ENCODE measurements around the gene PHTF1.

Gene PHTF1

DNA sequence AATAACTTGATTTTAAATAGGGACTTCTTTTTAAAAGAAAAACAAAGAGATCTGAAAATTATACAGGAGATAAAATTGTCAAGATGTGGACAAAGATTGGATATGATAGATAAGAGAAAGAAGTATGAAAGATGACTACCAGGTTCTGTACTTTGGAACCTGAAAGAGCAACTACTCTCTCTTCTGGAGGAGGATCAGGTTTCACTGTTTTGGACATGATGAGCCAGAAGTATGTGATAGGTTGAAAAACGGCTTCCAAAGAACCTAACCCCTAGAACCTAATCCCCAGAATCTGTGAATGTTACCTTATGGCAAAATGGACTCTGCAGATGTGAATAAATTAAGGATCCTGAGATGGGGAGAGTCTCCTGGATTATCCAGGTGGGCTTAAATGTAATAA lies 26.8 kb upstream of the PHTF1 start:
- Mint-ChIP-seq H3K27ac (peak overlapping the region; percentile 68), H3K4me1 (peaks cover 38% of the 10 kb centered on the region), H3K9me3 (no peaks in the 10 kb centered on the region), H3K36me3 (peaks cover 60% of the 10 kb centered on the region), H3K27me3 (no peaks in the 10 kb centered on the region), H3K4me3 (no peak overlapping the region)
- DNase-seq, result no peak
- CTCF ChIA-PET, result interaction anchor here (0.9 to 1.0 kb wide), 2 partner anchors 19 to 156 kb away, joined by 3 to 5 read pairs; no protein-coding TSS in a partner anchor

DNA sequence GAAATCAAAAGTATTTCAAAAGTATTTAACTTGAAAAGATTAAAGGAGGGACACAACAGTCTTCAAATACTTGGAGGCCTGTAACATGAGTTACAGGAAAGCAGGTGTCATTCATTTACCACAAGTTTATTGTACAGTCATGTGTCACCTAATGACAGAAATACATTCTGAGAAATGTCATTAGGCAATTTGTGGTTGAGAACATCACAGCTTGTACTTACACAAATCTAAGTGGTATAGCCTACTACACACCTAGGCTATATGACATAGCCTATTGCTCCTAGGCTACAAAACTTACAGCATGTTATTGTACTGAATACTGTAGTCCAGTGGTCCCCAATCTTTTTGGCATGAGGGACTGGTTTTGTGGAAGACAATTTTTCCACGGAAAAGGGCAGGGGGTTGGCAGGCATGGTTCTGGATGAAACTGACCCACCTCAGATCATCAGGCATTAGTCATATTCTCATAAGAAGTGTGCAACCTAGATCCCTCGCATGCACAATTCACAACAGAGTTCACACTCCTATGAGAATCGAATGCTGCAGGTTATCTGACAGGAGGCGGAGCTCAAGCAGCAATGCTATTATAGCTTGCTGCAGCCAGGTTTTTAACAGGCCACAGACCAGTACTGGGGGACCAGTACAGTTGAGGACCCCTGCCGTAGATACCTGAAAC lies 25.0 kb upstream of the PHTF1 start:
- Mint-ChIP-seq H3K27me3 (no peaks in the 10 kb centered on the region), H3K27ac (no peak overlapping the region), H3K9me3 (no peaks in the 10 kb centered on the region), H3K4me3 (peak overlapping the region; percentile 63), H3K4me1 (peaks cover 29% of the 10 kb centered on the region), H3K36me3 (peaks cover 42% of the 10 kb centered on the region)
- no peak for DNase-seq
- CTCF ChIA-PET, result interaction anchor here (0.6 to 1.3 kb wide), 4 partner anchors 8 to 522 kb away, joined by 3 to 5 read pairs (median 3); partner anchors contain the start of gene PHTF1

DNA sequence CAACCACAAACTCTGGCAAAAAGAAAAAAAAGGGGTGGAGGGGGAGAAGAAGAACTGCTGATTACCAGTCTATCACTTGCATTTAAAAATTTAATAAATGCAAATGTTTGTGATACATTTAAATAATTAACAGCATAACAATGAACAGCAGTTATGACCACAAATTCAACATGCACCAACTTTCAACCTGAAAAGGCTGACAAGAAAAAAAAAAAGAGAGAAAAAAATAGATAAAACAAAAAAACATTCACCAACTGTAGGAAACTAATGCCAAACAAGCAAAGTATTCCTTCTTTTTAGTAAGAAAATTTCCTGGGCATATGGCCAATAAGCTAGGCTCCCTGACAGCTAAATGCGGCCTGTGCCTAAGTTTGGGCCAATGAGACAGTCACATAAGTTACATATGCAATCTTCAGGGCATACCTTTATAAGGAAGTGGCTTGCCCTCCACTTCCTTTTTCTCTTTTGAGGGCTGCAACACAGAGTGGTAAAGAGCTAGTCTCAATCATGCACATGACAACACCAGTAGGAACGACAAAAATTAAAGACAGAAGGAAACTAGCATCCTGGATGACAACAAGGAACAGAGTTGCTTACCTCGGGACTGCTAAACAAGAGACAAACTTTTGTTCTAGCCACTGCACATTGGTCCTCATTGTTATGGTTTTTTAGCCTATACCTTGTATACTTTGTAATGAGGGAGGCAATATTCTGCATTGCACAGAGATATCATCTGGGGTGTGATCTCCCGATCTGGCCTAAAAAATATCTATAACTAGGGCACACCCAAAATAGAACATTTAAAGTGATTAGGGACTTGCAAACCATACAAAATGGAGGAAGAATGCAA lies 24.2 kb upstream of the PHTF1 start:
- Mint-ChIP-seq H3K36me3 (peaks cover 41% of the 10 kb centered on the region), H3K4me1 (peaks cover 32% of the 10 kb centered on the region), H3K27me3 (no peaks in the 10 kb centered on the region), H3K9me3 (peaks cover 3% of the 10 kb centered on the region), H3K4me3 (peak overlapping the region; percentile 63), H3K27ac (no peak overlapping the region)
- CTCF ChIA-PET, result interaction anchor here (1.3 kb wide), 1 partner anchor 9 kb away, joined by 5 read pairs; no protein-coding TSS in a partner anchor
- DNase-seq, result peak; percentile 69

DNA sequence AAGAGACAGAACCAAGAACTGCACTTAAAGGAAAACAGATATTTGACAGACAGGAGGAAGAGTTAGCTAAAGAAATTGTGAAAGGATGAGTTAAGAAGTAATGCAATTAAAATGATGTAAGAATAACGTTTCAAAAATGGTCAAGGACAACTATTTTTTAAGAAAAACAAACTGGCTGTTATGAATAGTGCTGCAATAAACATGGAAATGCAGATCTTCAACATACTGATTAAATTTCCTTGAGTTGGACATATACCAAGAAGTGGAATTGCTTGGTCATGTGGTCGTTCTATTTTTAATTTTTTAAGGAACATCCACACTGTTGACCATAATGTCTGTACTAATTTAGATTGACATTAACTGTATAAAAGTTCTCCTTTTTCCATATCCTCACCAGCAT lies 23.1 kb upstream of the PHTF1 start:
- Mint-ChIP-seq H3K4me1 (peaks cover 27% of the 10 kb centered on the region), H3K27ac (no peak overlapping the region), H3K9me3 (peaks cover 4% of the 10 kb centered on the region), H3K36me3 (peaks cover 34% of the 10 kb centered on the region), H3K4me3 (no peak overlapping the region), H3K27me3 (no peaks in the 10 kb centered on the region)
- DNase-seq, result no peak
- CTCF ChIA-PET, result interaction anchor here (0.7 kb wide), 1 partner anchor 25 kb away, joined by 3 read pairs; no protein-coding TSS in a partner anchor

DNA sequence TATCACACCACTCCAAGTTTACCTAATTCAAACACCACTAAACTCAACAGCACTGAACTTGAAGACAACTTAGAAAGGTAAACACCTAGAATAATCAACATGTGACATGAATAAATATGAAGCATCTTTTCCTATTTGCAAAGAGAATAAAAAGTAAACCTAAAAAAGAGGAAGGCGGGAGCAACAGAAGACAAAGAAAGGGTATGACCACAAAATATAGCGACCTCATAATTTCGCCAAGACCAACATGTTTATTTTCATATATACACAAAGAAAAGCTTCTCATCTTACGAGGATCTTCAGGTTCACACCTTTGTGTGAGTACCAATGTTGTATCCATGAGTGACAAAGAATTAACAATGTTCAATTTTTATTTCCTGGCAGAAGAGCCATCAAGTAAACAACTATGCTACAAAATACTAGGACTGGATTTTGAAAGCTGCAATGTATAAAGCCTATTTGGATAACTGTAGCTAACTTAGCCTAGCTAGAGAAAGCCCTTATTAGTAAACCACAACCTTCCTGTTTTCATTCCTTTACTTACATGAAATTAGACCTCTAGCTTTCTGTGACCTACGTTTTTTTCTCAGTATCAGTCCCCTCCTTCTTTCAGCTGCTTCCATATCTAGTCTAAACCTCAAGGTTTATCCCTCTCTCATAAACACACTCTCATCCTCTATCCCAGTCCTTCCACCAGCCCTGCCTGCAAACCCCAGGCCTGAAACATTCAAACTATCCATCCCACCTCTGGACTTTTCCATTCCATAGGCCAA lies 21.3 kb upstream of the PHTF1 start:
- H3K4me3 Mint-ChIP-seq, result no peak overlapping the region
- no peak overlapping the region for H3K27ac Mint-ChIP-seq
- peaks cover 10% of the 10 kb centered on the region for H3K4me1 Mint-ChIP-seq
- peaks cover 31% of the 10 kb centered on the region for H3K36me3 Mint-ChIP-seq
- H3K9me3 Mint-ChIP-seq, result peaks cover 4% of the 10 kb centered on the region
- no peak for DNase-seq
- H3K27me3 Mint-ChIP-seq, result no peaks in the 10 kb centered on the region
- CTCF ChIA-PET, result interaction anchor here (1.1 kb wide), 1 partner anchor 11 kb away, joined by 3 read pairs; no protein-coding TSS in a partner anchor

DNA sequence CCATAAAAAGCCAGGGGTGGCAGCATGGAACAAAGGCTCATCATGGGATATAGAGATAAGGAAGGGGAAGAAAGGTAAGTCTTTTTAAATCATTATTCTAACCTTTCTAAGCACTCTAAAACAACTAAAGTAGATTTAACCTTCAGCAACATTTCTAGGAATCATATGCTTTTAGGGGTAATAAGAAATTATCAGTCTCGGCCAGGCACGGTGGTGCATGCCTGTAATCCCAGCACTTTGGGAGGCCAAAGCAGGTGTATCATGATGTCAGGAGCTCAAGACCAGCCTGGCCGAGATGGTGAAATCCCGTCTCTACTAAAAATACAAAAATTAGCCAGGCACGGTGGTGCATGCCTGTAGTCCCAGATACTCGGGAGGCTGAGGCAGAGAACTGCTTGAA lies 20.3 kb upstream of the PHTF1 start:
- no peak overlapping the region for H3K4me3 Mint-ChIP-seq
- CTCF ChIA-PET, result no interaction called here
- no peak overlapping the region for H3K27ac Mint-ChIP-seq
- no peak for DNase-seq
- H3K9me3 Mint-ChIP-seq, result peaks cover 4% of the 10 kb centered on the region
- H3K36me3 Mint-ChIP-seq, result peaks cover 32% of the 10 kb centered on the region
- H3K27me3 Mint-ChIP-seq, result no peaks in the 10 kb centered on the region
- peaks cover 5% of the 10 kb centered on the region for H3K4me1 Mint-ChIP-seq

DNA sequence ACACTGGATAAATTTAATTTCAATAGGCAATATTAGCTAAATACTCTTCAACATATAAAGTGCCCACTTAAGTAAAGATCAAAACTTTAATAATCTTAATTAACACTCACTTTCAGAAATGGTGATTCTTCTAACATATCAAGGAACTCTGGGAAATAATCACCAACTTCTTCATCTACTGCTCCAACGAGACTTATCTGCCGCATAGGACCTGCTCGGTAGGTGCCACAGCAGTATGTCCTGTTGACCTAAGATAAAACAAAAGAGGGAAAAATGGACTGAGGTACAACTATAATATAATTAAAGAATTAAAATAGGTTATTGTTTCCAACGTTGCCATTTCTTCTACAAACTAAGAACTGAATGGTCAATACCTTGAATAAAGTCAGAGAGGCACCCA lies 18.3 kb upstream of the PHTF1 start:
- CTCF ChIA-PET, result no interaction called here
- no peak overlapping the region for H3K4me3 Mint-ChIP-seq
- no peak for DNase-seq

DNA sequence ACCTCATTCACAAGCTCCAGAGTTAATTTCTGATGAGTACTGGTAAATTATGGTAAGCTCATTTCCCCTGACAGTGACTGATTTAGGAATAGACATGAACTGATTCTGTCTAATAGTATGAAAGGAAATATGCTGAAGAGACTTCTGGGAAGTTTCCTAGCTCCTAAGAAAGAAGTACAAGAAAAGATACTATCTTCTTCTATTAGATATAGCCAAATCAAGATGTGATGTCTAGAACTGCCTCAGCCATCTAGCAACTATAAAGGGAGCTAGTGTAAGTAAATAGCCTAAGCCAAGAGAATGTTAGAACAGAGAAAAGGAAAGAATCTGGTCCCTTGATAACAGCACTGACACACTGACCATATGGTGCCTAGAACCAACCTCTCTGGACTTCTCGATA lies 10.7 kb upstream of the PHTF1 start:
- no peak for DNase-seq
- Mint-ChIP-seq H3K4me3 (no peak overlapping the region), H3K4me1 (peaks cover 27% of the 10 kb centered on the region), H3K9me3 (no peaks in the 10 kb centered on the region), H3K36me3 (peaks cover 56% of the 10 kb centered on the region), H3K27ac (peak overlapping the region; percentile 1), H3K27me3 (no peaks in the 10 kb centered on the region)
- CTCF ChIA-PET, result interaction anchor here (0.9 to 1.3 kb wide), 4 partner anchors 9 to 11 kb away, joined by 3 to 4 read pairs (median 3); partner anchors contain the start of gene PHTF1

More for the DNA sequence above, 18.3 kb upstream of the PHTF1 start:
- no peak overlapping the region for H3K27ac Mint-ChIP-seq
- H3K27me3 Mint-ChIP-seq, result no peaks in the 10 kb centered on the region
- H3K36me3 Mint-ChIP-seq, result peaks cover 28% of the 10 kb centered on the region
- peaks cover 5% of the 10 kb centered on the region for H3K4me1 Mint-ChIP-seq
- H3K9me3 Mint-ChIP-seq, result peaks cover 4% of the 10 kb centered on the region

DNA sequence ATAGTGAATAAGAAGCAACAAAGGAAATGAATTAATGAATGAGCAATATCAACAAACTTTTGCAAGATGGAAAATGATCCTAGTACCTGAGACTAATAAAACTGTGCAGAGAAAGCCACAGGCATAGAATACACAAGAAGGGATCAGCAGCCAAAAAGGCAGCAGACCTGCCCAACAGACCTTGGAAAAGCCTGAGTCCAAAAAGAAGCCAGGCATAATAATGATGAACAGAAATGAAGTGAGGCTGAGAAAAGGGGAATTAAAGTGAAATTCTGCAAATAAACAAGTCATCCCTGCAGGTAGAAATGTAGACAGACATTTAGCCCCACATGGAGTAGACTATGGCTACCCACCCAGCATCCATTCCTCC lies 10.3 kb upstream of the PHTF1 start:
- H3K4me3 Mint-ChIP-seq, result no peak overlapping the region
- no peaks in the 10 kb centered on the region for H3K9me3 Mint-ChIP-seq
- peaks cover 61% of the 10 kb centered on the region for H3K36me3 Mint-ChIP-seq
- CTCF ChIA-PET, result interaction anchor here (0.9 to 1.3 kb wide), 3 partner anchors 9 to 11 kb away, joined by 3 read pairs; no protein-coding TSS in a partner anchor
- H3K4me1 Mint-ChIP-seq, result peaks cover 27% of the 10 kb centered on the region
- no peaks in the 10 kb centered on the region for H3K27me3 Mint-ChIP-seq
- H3K27ac Mint-ChIP-seq, result no peak overlapping the region
- no peak for DNase-seq

DNA sequence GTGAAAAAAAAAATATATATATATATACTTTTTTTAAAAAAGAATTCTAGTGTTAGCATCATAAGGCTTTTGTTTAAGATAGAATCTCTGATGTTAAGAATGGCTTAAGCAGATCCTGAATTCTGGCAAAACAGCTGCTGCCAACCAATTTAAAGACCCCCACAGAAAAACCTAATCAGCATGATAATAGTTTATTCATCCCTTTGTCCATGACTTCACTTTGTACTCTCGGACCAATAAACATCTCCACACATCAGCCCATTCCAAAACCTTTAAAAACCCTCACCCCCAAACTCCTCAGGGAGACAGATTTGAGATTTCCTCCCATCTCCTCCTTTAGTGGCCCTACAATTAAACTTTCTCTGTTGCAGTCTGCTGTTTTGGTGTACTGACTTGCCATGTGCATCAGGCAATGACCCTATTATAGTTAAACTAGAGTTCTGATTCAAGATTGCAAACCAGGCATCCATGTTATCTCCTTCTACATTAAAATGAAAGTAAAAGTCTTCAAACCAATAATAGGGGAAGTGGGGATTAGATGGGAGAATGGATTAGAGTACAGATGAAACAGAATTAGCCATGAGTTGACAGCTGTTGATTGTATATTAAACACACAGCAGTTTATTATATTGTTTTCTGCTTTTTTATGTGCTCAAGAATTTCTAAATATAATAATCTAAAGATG lies 9.8 kb upstream of the PHTF1 start:
- Mint-ChIP-seq H3K4me1 (peaks cover 27% of the 10 kb centered on the region), H3K27me3 (no peaks in the 10 kb centered on the region), H3K4me3 (no peak overlapping the region), H3K36me3 (peaks cover 63% of the 10 kb centered on the region), H3K9me3 (no peaks in the 10 kb centered on the region), H3K27ac (no peak overlapping the region)
- CTCF ChIA-PET, result interaction anchor here (1.3 kb wide), 2 partner anchors 9 kb away, joined by 3 read pairs; no protein-coding TSS in a partner anchor
- DNase-seq, result no peak

DNA sequence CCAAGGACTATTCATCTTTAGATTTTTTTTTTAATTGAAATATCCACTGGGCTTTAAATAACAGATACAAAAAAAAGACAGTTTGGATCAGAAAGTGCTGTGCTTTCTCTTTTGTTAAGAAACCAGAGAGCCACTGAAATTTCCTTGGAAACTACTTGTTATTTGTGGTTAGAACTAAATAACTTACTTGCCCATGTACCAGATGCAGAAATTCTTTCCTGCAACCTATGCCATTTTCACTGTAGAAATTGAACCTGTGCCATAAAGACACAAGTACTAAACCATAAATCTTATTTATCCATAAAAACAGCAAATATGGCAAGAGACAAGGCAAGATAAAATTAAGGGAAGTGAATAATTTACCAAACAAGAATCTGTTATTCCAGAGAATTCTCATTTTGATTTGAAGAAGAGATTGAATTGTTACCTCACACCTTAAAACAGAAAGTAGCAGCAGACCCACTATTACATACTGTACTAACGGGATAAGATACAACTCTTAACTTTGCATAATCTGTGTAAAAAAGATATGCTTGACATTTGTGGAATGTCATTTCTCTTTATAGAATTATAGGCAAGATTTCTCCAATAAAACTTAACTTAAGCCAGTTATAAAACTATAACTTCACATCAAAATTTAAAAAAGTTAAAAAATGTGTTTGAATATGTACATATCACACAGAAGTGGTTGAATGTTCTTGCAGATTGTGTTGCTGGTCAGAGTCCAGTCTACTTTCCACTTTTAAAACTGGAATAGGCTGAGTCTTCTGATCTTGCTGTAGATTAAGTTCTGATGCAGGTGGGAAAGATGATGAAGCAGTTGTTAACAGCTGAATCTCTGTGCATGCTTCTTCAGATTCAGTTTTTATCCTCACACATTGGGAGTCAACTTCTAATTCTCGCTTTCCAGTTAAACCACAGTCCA lies 6.3 kb upstream of the PHTF1 start:
- Mint-ChIP-seq H3K27ac (no peak overlapping the region), H3K9me3 (no peaks in the 10 kb centered on the region), H3K36me3 (peaks cover 62% of the 10 kb centered on the region), H3K27me3 (no peaks in the 10 kb centered on the region), H3K4me3 (no peak overlapping the region), H3K4me1 (peaks cover 29% of the 10 kb centered on the region)
- CTCF ChIA-PET, result no interaction called here
- no peak for DNase-seq

DNA sequence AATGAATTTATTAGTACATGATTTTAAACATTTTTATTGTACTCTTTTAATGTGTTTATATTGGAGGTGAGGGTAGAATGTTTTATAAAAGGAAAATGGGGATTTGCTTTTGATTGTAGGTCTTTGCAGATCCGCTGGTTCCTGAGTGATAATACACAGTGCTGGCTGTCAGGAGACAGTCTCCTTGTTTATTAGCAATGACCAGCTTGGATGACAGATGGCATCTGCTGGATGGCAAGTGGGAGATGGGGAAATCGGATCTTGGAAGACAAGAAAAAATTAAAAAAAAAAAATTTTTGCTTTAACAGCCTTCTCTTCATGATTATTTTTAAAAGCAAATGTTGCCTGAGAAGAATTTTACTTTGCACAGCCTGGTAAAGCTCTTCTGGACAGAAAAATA lies 4.4 kb upstream of the PHTF1 start:
- Mint-ChIP-seq H3K36me3 (peaks cover 49% of the 10 kb centered on the region), H3K4me1 (peaks cover 21% of the 10 kb centered on the region), H3K4me3 (no peak overlapping the region), H3K27me3 (no peaks in the 10 kb centered on the region), H3K9me3 (no peaks in the 10 kb centered on the region), H3K27ac (no peak overlapping the region)
- DNase-seq, result no peak
- CTCF ChIA-PET, result no interaction called here

DNA sequence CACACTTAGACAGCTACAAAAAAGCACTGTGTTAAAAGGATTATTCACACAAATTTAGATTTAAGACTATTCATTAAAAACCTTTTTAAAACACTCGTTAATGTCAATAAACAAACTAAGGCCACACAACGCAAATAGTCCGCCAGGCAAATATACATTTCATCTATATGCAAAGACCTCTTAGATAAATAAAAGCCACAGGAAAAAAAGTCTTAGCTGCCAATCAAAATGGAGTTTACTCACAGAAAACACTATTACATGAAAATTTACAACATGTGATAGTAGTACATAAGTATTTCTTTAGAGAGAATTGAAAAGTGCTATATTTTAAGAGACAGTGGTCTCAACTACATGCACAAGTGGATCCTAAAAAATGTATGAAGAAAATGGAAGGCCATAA lies 2.7 kb upstream of the PHTF1 start:
- DNase-seq, result no peak
- Mint-ChIP-seq H3K27me3 (no peaks in the 10 kb centered on the region), H3K9me3 (no peaks in the 10 kb centered on the region), H3K27ac (no peak overlapping the region), H3K36me3 (peaks cover 41% of the 10 kb centered on the region), H3K4me1 (peaks cover 24% of the 10 kb centered on the region), H3K4me3 (no peak overlapping the region)
- CTCF ChIA-PET, result no interaction called here
